Measurements from ENCODE around the gene TMEM203. TPM values are rescaled to one million over a fixed set of nuclear protein-coding genes. Genes with fewer than 3 reads are reported as not detected.

TMEM203 gene
- total RNA-seq, 2 experiments from 2014 or later, result 42.9 to 58.2 TPM

- H3K36me3 ChIP-seq (ENCODE audit: insufficient read depth, low read length), result peaks cover 47% of the 10 kb centered on the region
- peak overlapping the region; percentile 92 for H3K27ac ChIP-seq (ENCODE audit: low read depth, low read length, poor library complexity, severe bottlenecking)
- no peak for DNase-seq (ENCODE audit: low spot score)
- peaks cover 6% of the 10 kb centered on the region; the same call in 1 of the 2 replicates for H4K20me1 ChIP-seq (ENCODE audit: insufficient read depth, low read length)
- peaks cover 32% of the 10 kb centered on the region for H3K79me2 ChIP-seq (ENCODE audit: insufficient read depth, low read depth, low read length)
- peak overlapping the region; percentile 53; the same call in 1 of the 2 replicates for H2AFZ ChIP-seq (ENCODE audit: low read length)
- intact Hi-C loops (cut with micrococcal nuclease; ENCODE audit: unreplicated experiment), result loop anchor here (2.0 to 5.0 kb wide), 3 partner anchors 35 to 71 kb away; partner anchors contain the start of gene RNF208
- CTCF ChIA-PET (ENCODE audit: unreplicated experiment), result interaction anchor here (0.5 to 0.6 kb wide), 2 partner anchors 13 to 148 kb away, joined by 3 read pairs; no protein-coding TSS in a partner anchor
- peak overlapping the region; percentile 94 for H3K4me3 ChIP-seq (ENCODE audit: low read depth, low read length, poor library complexity, severe bottlenecking)
- TSS peak; percentile 90 for BruUV-seq (replicated peaks)
- H3K4me1 ChIP-seq (ENCODE audit: insufficient read depth, low read length, poor library complexity, severe bottlenecking), result peaks cover 27% of the 10 kb centered on the region
- peak overlapping the region; percentile 80 for H3K4me2 ChIP-seq (ENCODE audit: low read length)
- POLR2A ChIA-PET, result interaction anchor here (1.5 to 3.2 kb wide), 2 partner anchors 13 to 62 kb away, joined by 8 to 16 read pairs; partner anchors contain the start of gene TPRN
- TF ChIP-seq EZH2phosphoT487 (IDR thresholded peaks at IDR 0.05; ENCODE audit: borderline replicate concordance, low read depth, low read length), result no peak
- no peak for TF ChIP-seq CTCF (conservative IDR thresholded peaks at IDR 0.05; ENCODE audit: low read length)
- no peaks in the 10 kb centered on the region for H3K9me3 ChIP-seq (ENCODE audit: low read length)
- H3K9me2 ChIP-seq (ENCODE audit: insufficient read depth, low read length), result no peaks in the 10 kb centered on the region
These were observed 17.4 kb downstream of the TMEM203 start for GRCh38 chr9:137188086-137188489.

- no peak overlapping the region for H2AFZ ChIP-seq (ENCODE audit: low read length)
- no peaks in the 10 kb centered on the region for H3K9me2 ChIP-seq (ENCODE audit: insufficient read depth, low read length)
- intact Hi-C loops (cut with micrococcal nuclease; ENCODE audit: unreplicated experiment), result loop anchor here (5.0 kb wide), 1 partner anchor 70 kb away; no protein-coding TSS in a partner anchor
- H3K4me1 ChIP-seq (ENCODE audit: insufficient read depth, low read length, poor library complexity, severe bottlenecking), result peaks cover 27% of the 10 kb centered on the region
- peak overlapping the region; percentile 94 for H3K4me3 ChIP-seq (ENCODE audit: low read depth, low read length, poor library complexity, severe bottlenecking)
- no peak for DNase-seq (ENCODE audit: low spot score)
- ChIA-PET POLR2A (interaction anchor here (3.2 kb wide), 1 partner anchor 14 kb away, joined by 16 read pairs; the partner anchor contains the start of gene TPRN), CTCF (ENCODE audit: unreplicated experiment) (interaction anchor here (0.5 kb wide), 1 partner anchor 148 kb away, joined by 3 read pairs; no protein-coding TSS in a partner anchor)
- peaks cover 54% of the 10 kb centered on the region for H3K36me3 ChIP-seq (ENCODE audit: insufficient read depth, low read length)
- H3K79me2 ChIP-seq (ENCODE audit: insufficient read depth, low read depth, low read length), result peaks cover 32% of the 10 kb centered on the region
- no peaks in the 10 kb centered on the region for H3K9me3 ChIP-seq (ENCODE audit: low read length)
- peak overlapping the region; percentile 80 for H3K4me2 ChIP-seq (ENCODE audit: low read length)
- BruUV-seq (replicated peaks), result no TSS peak
- TF ChIP-seq CTCF (conservative IDR thresholded peaks at IDR 0.05; ENCODE audit: low read length) (no peak), EZH2phosphoT487 (IDR thresholded peaks at IDR 0.05; ENCODE audit: borderline replicate concordance, low read depth, low read length) (no peak)
- H4K20me1 ChIP-seq (ENCODE audit: insufficient read depth, low read length), result peaks cover 6% of the 10 kb centered on the region; the same call in 1 of the 2 replicates
- no peak overlapping the region for H3K27ac ChIP-seq (ENCODE audit: low read depth, low read length, poor library complexity, severe bottlenecking)
These were observed 18.1 kb downstream of the TMEM203 start for GRCh38 chr9:137187386-137187785.

GRCh38 chr9:137186385-137186784 lies 19.1 kb downstream of the TMEM203 start:
- CTCF ChIA-PET (ENCODE audit: unreplicated experiment), result no interaction called here
- Histone ChIP-seq H3K4me1 (ENCODE audit: insufficient read depth, low read length, poor library complexity, severe bottlenecking) (peaks cover 27% of the 10 kb centered on the region), H4K20me1 (ENCODE audit: insufficient read depth, low read length) (peaks cover 6% of the 10 kb centered on the region; the same call in 1 of the 2 replicates), H3K9me3 (ENCODE audit: low read length) (no peaks in the 10 kb centered on the region), H3K36me3 (ENCODE audit: insufficient read depth, low read length) (peaks cover 59% of the 10 kb centered on the region), H3K4me2 (ENCODE audit: low read length) (peak overlapping the region; percentile 80), H3K27ac (ENCODE audit: low read depth, low read length, poor library complexity, severe bottlenecking) (no peak overlapping the region), H3K9me2 (ENCODE audit: insufficient read depth, low read length) (no peaks in the 10 kb centered on the region), H2AFZ (ENCODE audit: low read length) (no peak overlapping the region), H3K4me3 (ENCODE audit: low read depth, low read length, poor library complexity, severe bottlenecking) (peak overlapping the region; percentile 94), H3K79me2 (ENCODE audit: insufficient read depth, low read depth, low read length) (peaks cover 32% of the 10 kb centered on the region)
- intact Hi-C loops (cut with micrococcal nuclease; ENCODE audit: unreplicated experiment), result loop anchor here (5.0 kb wide), 1 partner anchor 69 kb away; no protein-coding TSS in a partner anchor
- no peak for DNase-seq (ENCODE audit: low spot score)
- no peak for TF ChIP-seq CTCF (conservative IDR thresholded peaks at IDR 0.05; ENCODE audit: low read length)
- BruUV-seq (replicated peaks), result no TSS peak
- POLR2A ChIA-PET, result no interaction called here
